Stimulated activated naive CD8-positive, alpha-beta T cell treated with anti-CD3 and anti-CD28 coated beads, Interleukin-15, Interleukin-2, amounts not matched to agents 100 ng/mL and 50 ng/mL, for 24 hours (primary cell): ENCODE data around the gene NFATC2.
A peak's percentile ranks its signal among the peaks of the same experiment; 100 is the strongest.

Experiments used
- H3K27ac Mint-ChIP-seq: one replicate; pipeline ENCODE4 v1.8.0; 2021; ENCODE audit warnings: mild to moderate bottlenecking, mixed read lengths
- H3K27me3 Mint-ChIP-seq: one replicate; pipeline ENCODE4 v1.8.0; 2021; ENCODE audit warnings: mixed read lengths
- H3K36me3 Mint-ChIP-seq: one replicate; pipeline ENCODE4 v1.8.0; 2021; ENCODE audit warnings: low read depth, mixed read lengths
- H3K4me1 Mint-ChIP-seq: one replicate; pipeline ENCODE4 v1.8.0; 2021; ENCODE audit warnings: low read depth, mixed read lengths
- H3K4me3 Mint-ChIP-seq: one replicate; pipeline ENCODE4 v1.8.0; 2021; ENCODE audit warnings: mild to moderate bottlenecking, mixed read lengths
- H3K9me3 Mint-ChIP-seq: one replicate; pipeline ENCODE4 v1.8.0; 2021; ENCODE audit warnings: mixed read lengths

The NFATC2 gene

DNA sequence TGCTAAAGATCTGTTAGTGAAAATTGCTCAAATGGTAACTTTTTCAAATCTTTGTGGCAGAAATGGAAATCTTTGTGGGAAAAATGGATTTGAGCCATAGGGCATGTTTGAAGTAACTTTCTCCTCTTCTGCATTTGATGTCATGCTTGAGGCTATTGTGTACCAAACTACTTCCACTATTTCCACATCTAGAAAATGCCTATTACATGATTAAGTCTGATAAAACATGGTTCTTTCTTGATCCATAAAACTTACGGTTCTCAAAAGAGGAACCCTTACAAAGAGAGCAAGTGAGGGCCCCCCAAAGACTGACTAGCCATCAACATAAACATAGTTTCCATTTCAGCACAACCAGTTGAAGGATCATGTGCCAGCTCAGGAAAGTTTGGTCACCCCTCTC lies 150.6 kb downstream of the NFATC2 start:
- Mint-ChIP-seq H3K4me1 (peaks cover 51% of the 10 kb centered on the region), H3K27me3 (no peaks in the 10 kb centered on the region), H3K36me3 (peaks cover 61% of the 10 kb centered on the region), H3K9me3 (no peaks in the 10 kb centered on the region), H3K4me3 (no peak overlapping the region), H3K27ac (no peak overlapping the region)

DNA sequence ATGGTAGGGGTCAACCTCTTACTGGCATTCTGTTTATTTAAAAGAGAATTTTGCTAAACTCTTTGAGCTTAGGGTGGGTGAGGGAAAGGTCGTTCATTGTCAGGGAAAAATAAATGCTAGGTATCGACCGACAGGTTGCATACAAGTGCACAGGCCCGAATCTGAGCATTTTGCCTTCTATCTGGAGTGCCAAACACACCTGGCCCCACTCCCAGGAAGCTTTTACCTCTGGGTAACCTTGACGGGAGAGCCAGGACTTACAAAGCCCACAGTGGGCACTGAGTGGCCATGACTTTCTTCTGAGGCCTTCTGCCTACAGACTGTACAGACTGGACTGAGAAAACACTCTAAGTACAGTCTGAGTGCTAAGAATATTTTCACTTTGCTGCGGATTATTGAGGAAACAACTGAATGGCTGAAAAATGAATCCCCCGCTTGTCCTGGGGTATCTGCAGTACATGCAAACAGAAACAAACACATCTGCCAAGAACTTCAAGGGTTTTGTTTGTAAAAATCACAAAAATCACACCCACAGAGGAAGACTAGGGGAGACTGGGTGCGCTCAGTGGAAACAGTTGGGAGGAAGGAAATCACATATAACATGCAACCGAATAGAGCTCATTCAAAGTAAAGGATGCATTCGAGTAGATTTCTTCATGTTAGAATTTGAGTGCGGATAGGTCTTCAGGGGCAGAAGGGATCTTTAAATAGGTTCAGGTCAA lies 152.8 kb downstream of the NFATC2 start:
- Mint-ChIP-seq H3K4me3 (no peak overlapping the region), H3K27ac (no peak overlapping the region), H3K9me3 (no peaks in the 10 kb centered on the region), H3K4me1 (peaks cover 73% of the 10 kb centered on the region), H3K27me3 (no peaks in the 10 kb centered on the region), H3K36me3 (peaks cover 68% of the 10 kb centered on the region)

DNA sequence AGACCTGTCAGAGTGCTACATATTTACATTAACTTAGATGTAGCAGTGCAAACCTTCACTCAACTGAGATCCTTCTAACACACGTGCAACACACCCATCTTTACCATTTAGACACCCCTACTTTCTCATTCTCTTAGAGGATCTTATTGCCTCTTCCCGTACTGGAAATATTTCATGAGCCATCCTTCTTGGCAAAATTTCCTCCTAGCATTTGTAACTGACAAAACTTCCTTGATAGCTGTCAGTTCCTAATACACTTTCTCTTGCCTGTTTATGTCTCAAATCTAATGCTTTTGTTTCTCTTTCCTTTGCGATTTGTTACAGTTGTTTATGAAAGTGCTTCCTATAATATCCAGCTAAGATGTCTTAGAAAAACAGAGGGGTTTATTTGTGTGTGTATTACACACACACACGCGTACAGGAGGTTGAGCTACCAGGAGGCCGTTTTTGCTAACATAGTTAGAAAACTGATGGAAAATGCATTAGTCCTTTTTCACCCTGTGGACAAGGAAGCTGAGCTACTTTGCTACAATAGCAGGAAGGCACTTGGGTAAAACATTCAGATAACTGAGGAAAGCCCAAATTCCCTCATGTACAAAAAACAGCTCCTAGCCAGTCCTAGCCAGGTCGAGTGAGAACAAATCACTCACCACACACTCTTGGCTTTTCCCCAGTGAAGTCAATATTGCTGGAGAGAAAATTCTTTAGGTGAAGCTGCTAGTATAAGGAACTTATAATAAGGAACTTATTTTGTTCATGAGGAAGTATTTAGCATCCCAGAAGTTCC lies 153.6 kb downstream of the NFATC2 start:
- no peak overlapping the region for H3K4me3 Mint-ChIP-seq
- peaks cover 77% of the 10 kb centered on the region for H3K4me1 Mint-ChIP-seq
- H3K9me3 Mint-ChIP-seq, result no peaks in the 10 kb centered on the region
- H3K36me3 Mint-ChIP-seq, result peaks cover 67% of the 10 kb centered on the region
- peak overlapping the region; percentile 72 for H3K27ac Mint-ChIP-seq
- no peaks in the 10 kb centered on the region for H3K27me3 Mint-ChIP-seq

DNA sequence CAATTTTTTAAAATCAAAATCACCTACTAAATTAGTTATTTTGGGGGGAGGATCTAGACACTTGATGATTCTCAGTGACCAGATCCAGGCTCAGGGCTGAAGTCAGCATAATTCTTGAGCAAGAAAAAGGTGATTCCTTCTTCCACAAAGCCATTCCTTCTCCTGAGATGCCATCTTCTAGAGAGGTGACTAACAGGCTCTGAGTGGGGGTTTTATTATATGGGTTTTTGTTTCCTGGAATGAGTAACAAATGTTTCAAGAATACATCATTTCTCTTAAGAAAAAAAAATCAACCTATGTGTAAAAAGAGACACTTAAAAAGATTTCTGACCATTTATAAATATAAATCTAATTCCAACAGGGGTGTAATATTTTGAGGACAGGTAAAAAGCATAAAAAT lies 154.3 kb downstream of the NFATC2 start:
- H3K9me3 Mint-ChIP-seq, result no peaks in the 10 kb centered on the region
- H3K36me3 Mint-ChIP-seq, result peaks cover 72% of the 10 kb centered on the region
- peaks cover 82% of the 10 kb centered on the region for H3K4me1 Mint-ChIP-seq
- no peaks in the 10 kb centered on the region for H3K27me3 Mint-ChIP-seq
- no peak overlapping the region for H3K4me3 Mint-ChIP-seq
- H3K27ac Mint-ChIP-seq, result peak overlapping the region; percentile 72

DNA sequence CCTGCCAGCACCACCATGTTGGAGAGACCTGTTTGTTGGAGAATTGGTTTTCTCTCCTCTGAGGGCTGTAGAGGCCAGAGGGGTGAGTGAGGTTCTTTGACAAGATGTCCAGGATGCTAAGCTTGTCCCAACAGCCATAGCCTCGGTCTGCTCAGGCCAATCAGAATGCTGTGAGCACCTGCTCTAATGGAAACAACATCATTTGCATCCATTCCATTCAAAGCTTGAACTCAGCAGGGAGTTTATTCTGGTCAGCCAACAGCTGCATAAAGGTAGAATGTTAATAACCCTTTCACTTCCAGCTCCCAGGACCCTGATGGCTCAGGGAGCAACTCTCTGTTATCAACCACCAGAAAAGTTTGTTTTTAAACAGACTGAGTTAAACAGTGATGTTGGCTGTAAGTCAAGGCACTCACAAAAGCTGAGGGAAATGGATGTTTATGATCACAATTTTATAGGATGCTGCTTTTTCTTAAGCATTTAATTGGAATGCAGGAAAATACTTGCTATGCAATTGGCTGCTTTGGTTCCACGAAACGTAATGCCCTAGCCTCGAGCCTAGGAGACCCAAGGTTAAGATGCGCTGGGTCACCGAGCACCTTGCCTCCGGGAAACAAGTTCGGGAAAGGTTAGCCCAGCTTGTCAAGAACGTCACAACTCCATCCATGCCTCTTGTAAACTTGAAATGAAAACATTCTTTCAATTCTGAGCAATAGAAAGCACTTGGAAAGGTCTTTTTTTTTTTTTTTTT lies 155.2 kb downstream of the NFATC2 start:
- H3K9me3 Mint-ChIP-seq, result no peaks in the 10 kb centered on the region
- no peaks in the 10 kb centered on the region for H3K27me3 Mint-ChIP-seq
- H3K4me1 Mint-ChIP-seq, result peaks cover 74% of the 10 kb centered on the region
- peak overlapping the region; percentile 32 for H3K4me3 Mint-ChIP-seq
- H3K36me3 Mint-ChIP-seq, result peaks cover 64% of the 10 kb centered on the region
- H3K27ac Mint-ChIP-seq, result peak overlapping the region; percentile 78

DNA sequence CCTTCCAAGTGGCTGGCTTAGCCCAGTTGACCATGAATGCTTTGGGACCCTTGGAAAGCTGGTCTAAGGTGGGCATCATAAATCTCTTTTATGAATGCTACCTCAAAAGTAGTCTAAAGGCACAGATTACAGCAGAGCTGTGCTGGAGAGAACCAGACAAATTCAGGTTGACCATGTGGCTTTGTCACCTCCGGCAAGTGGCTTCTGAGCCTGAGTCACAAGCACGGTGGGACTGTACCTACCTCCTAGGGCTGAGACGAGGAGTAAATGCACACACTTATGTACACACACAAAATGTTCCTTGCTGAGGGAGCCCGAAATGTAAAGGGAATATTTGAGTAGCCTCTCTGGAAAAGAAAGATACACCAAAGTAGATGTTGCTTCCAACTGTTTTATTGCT lies 155.9 kb downstream of the NFATC2 start:
- Mint-ChIP-seq H3K9me3 (no peaks in the 10 kb centered on the region), H3K27ac (peak overlapping the region; percentile 78), H3K36me3 (peaks cover 58% of the 10 kb centered on the region), H3K4me1 (peaks cover 71% of the 10 kb centered on the region), H3K27me3 (no peaks in the 10 kb centered on the region), H3K4me3 (peak overlapping the region; percentile 18)

DNA sequence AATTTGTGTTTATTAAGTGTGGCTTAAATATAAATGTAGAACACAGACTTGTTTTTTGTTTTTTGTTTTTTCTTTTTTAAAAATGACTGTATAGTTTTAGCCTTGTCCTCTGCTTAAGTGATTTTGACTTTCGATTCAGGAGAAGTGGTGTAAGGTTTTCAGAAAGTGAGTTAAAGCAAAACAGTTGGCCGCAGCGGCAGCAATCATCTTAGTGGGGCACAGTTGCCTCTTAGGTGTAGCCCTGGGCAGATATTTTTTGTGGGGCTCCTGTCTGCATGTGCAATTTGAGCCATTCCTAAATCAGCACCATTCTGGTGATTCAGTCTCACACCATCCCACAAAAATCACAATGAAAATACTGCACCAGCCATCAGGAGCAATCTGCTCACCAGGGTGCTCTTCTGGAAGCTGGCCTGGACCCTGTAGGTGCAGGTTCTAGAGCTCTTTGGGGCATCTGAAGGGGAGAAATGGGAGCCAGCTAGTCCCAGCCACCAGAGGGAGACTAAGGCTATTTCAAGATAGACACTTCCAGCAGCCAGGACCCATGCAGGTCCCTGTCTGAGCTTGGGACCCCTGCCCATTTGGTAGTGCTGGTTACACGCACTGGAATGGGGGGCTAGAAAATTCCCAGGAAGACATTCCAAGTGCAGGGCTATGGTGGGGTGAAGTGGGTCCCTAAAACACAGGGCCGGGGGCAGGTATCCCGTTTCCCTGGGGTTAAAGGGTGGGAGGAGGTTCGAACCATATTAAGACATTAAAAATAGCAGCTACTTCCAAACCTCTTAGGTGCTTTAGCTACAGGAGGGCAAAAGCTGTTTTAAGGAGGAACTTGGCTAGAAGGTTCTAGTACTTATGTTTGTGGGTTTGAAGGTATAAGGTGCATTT lies 156.6 kb downstream of the NFATC2 start:
- H3K27ac Mint-ChIP-seq, result peak overlapping the region; percentile 46
- H3K36me3 Mint-ChIP-seq, result peaks cover 53% of the 10 kb centered on the region
- H3K27me3 Mint-ChIP-seq, result no peaks in the 10 kb centered on the region
- peak overlapping the region; percentile 11 for H3K4me3 Mint-ChIP-seq
- H3K4me1 Mint-ChIP-seq, result peaks cover 71% of the 10 kb centered on the region
- no peaks in the 10 kb centered on the region for H3K9me3 Mint-ChIP-seq

DNA sequence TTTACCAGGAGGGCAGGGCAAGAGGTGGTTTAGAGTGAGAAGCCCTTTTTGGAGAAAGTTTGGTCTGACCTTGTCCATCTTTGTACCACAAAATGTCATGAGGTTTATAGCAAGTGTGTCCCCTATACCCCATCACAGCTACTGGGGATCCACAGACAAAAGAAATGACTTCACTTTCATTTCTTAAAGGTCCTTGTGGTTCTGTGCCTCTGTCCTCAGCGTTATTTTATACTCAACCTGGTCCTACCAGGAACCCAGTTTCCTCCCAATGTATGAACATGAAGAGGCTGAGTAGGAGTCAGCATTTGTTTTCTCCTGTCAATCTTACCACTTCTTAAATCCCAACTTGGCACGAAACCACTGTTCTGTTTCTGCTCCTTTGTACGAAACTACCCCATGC lies 157.6 kb downstream of the NFATC2 start:
- H3K27me3 Mint-ChIP-seq, result no peaks in the 10 kb centered on the region
- H3K4me3 Mint-ChIP-seq, result no peak overlapping the region
- H3K36me3 Mint-ChIP-seq, result peaks cover 44% of the 10 kb centered on the region
- H3K9me3 Mint-ChIP-seq, result no peaks in the 10 kb centered on the region
- peak overlapping the region; percentile 62 for H3K27ac Mint-ChIP-seq
- H3K4me1 Mint-ChIP-seq, result peaks cover 70% of the 10 kb centered on the region

DNA sequence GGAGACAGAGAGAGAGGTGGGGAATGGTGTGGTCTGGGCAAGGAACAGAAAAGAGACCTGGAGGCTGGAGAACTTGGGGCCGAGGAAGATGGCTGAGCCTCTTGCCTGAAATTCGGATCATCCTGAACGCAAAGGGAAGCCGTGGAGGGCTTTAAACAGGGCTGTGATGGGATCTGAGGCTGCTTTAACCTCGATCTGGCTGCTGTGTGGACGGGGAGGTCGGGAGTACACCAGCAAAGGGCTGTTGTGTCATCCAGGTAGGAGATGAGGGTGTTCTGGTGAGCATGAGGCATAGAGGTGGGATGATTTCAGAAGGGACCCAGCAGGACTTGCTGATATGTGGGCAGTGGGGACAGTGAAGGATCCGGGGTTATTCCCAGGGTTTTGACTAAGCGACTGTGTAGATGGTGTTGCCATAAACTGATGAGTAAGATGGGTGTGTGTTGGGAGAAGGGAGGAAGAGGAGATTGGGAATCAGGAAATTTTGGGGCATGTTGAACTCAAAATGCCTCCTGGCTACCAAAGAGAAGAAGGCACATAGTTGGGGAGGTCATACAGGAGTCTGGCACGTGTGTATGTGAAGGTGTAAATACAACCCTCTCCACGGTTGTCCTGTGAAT lies 158.5 kb downstream of the NFATC2 start:
- Mint-ChIP-seq H3K4me3 (no peak overlapping the region), H3K9me3 (no peaks in the 10 kb centered on the region), H3K36me3 (peaks cover 38% of the 10 kb centered on the region), H3K27ac (no peak overlapping the region), H3K27me3 (no peaks in the 10 kb centered on the region), H3K4me1 (peaks cover 66% of the 10 kb centered on the region)

DNA sequence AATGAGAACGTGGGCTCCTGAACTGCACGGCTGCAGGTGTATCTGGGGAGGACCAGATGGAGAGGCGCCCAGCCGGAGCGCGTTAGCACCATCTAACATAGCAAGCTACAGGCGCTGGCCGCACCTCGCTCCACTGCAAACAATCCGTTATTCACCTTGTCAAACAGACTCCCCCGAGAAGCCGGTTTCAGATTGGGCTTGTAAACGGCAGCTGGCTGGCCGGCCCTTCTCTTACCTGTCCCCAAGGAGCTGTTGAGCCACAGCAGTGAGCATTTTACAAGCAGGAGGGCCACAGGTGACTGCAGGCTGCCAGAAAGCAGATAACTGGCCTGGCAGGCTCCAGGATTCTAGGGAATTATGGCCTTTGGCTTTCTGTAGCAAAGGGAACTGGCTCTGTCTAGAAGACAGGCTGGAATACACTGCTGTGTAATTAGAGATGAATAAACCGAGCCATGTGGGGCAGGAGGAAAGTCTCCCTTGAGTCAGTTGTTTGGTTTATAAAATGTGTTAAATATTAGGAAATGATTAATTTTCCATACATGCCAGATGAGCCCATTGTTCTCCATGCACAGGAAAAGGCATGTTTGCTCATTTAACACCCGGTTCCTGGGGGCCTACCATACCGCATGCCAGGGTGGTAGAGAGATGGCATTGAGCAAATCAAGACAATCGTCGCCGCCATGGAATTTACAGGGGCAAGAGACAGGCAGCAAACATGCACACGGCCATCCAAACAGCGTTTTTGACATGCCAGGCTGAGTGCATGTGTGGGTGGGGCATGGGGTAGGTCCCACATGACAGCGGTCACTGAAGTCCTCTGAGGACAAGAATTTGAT lies 159.3 kb downstream of the NFATC2 start:
- H3K4me1 Mint-ChIP-seq, result peaks cover 58% of the 10 kb centered on the region
- no peak overlapping the region for H3K27ac Mint-ChIP-seq
- no peaks in the 10 kb centered on the region for H3K27me3 Mint-ChIP-seq
- no peaks in the 10 kb centered on the region for H3K9me3 Mint-ChIP-seq
- peaks cover 30% of the 10 kb centered on the region for H3K36me3 Mint-ChIP-seq
- no peak overlapping the region for H3K4me3 Mint-ChIP-seq

DNA sequence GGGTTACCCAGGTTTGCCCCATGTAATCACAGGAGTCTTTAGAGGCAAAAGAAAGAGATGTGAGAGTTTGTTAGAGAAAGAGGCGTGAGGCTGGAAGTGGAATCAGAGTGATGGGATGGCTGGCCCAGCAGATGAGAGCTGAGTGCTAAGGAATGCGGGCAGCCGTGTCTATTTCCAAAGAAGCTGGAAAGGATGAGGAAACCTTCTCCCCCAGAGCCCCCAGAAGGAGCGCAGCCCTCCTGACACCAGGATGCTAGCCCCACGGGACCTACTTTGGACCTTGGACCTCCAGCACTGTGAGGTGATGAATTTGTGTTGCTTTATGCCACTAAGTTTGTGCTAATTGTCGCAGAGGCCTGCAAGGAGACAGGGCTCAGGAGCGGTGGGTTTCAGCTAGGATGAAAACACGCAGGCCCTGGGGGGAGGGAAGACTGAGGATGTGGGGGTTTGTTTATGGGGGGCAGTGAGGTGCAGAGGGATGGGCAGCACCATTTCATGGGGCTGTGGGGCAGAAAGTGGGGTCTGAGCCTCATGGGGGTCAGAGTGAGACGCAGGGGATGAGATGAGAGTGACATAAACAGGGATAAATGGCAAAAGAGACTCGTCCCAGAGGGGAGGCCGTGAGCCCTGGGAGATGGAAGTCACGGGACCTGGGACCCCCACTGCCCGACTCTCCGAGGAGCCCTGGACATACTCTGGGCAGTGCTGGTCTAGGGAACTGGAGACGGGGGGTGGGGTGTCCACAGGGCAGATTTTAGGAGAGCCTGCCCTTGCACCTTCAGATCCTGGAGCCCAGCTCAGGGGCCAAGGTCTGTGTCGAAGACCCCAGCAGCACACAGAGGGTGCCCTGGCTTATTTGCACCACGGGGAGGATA lies 160.2 kb downstream of the NFATC2 start:
- Mint-ChIP-seq H3K4me1 (peaks cover 49% of the 10 kb centered on the region), H3K36me3 (peaks cover 22% of the 10 kb centered on the region), H3K27me3 (no peaks in the 10 kb centered on the region), H3K27ac (no peak overlapping the region), H3K9me3 (no peaks in the 10 kb centered on the region), H3K4me3 (no peak overlapping the region)

DNA sequence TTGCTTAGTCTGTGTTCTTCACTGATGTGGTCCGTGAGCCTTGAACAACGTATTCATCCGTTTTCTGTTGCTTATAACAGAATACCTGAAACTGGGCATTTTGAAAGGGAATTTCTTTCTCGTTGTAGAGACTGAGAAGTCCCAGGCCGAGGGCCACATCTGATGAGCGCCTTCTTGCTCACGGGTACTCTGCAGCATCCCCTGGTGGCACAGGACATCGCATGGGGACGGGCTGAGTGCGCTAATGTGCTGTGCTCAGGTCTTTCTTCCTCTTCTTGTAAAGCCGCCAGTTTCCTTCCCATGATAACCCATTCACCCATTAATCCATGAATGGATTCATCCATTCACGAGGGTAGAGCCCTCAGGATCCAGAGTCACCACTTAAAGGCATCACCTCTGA lies 161.0 kb downstream of the NFATC2 start:
- H3K27me3 Mint-ChIP-seq, result no peaks in the 10 kb centered on the region
- H3K4me3 Mint-ChIP-seq, result no peak overlapping the region
- H3K27ac Mint-ChIP-seq, result no peak overlapping the region
- peaks cover 18% of the 10 kb centered on the region for H3K36me3 Mint-ChIP-seq
- no peaks in the 10 kb centered on the region for H3K9me3 Mint-ChIP-seq
- H3K4me1 Mint-ChIP-seq, result peaks cover 41% of the 10 kb centered on the region
